ENCODE measurements around the gene MGAT5B. TPM values are rescaled to one million over a fixed set of nuclear protein-coding genes. Genes with fewer than 3 reads are reported as not detected.

MGAT5B gene
- total RNA-seq, 1 experiment from 2014 or later: 4.4 TPM

GRCh38 chr17:76927982-76928381, 59.8 kb downstream of the MGAT5B start:
- CTCF ChIA-PET: no interaction called here
- Histone ChIP-seq H3K27ac (ENCODE audit: low read depth, low read length) (no peak overlapping the region), H3K9me2 (ENCODE audit: insufficient read depth) (no peaks in the 10 kb centered on the region), H3K36me3 (ENCODE audit: control insufficient read depth in 1 of 2, insufficient read depth in 2 of 2, low read length in 2 of 2) (no peaks in the 10 kb centered on the region), H3K9ac (ENCODE audit: low read length) (no peak overlapping the region), H3K4me3 (replicated peaks in 1 of 2; ENCODE audit: low read depth in 1 of 2, low read length in 2 of 2) (no peak overlapping the region), H2AFZ (ENCODE audit: low read depth, low read length, poor library complexity, severe bottlenecking) (no peak overlapping the region), H4K20me1 (ENCODE audit: insufficient read depth) (no peaks in the 10 kb centered on the region), H3K9me3 (ENCODE audit: control insufficient read depth in 1 of 2, insufficient read depth in 1 of 2, low read depth in 1 of 2, low read length in 2 of 2) (no peaks in the 10 kb centered on the region), H3K4me2 (ENCODE audit: low read length) (no peak overlapping the region), H3K27me3 (ENCODE audit: insufficient read depth, low read length) (0 out of 2 replicates have a peak, but pooled peaks cover 6% of the 10 kb centered on the region), H3K79me2 (ENCODE audit: insufficient read depth, low read length) (no peaks in the 10 kb centered on the region), H3K4me1 (ENCODE audit: control insufficient read depth in 1 of 2, insufficient read depth in 2 of 2, low read length in 2 of 2) (no peaks in the 10 kb centered on the region)
- DNase-seq (ENCODE audit: low read depth, low spot score) (no peak), ATAC-seq (no peak)
- TF ChIP-seq POLR2AphosphoS5 (IDR thresholded peaks at IDR 0.05; ENCODE audit: low read depth, low read length) (no peak), EZH2 (IDR thresholded peaks at IDR 0.05) (no peak), TCF7L2 (IDR thresholded peaks at IDR 0.05; ENCODE audit: borderline replicate concordance, extremely low read depth, insufficient read depth, insufficient read length) (no peak), CTCF (IDR thresholded peaks at IDR 0.05 in 2 of 3, conservative IDR thresholded peaks at IDR 0.05 in 1 of 3; ENCODE audit: borderline replicate concordance in 1 of 3, insufficient read depth in 1 of 3, low read depth in 2 of 3, low read length in 2 of 3) (no peak)
- POLR2A ChIA-PET: interaction anchor here (0.6 kb wide), 1 partner anchor 963 kb away, joined by 3 read pairs; no protein-coding TSS in a partner anchor
- BruUV-seq (replicated peaks): no TSS peak
- intact Hi-C loops (cut with micrococcal nuclease): no loop called here
- RAD21 ChIA-PET (ENCODE audit: low non-redundant PET in 1 of 2, low total read pairs in 2 of 2, uncharacterized antibody in 2 of 2, unreplicated experiment in 2 of 2): interaction anchor here in 1 of 2 experiments (0.6 kb wide), 1 partner anchor 138 kb away, joined by 3 read pairs; no protein-coding TSS in a partner anchor

GRCh38 chr17:76929148-76929547, 60.9 kb downstream of the MGAT5B start:
- Histone ChIP-seq H3K9me2 (ENCODE audit: insufficient read depth) (no peaks in the 10 kb centered on the region), H3K9me3 (ENCODE audit: control insufficient read depth in 1 of 2, insufficient read depth in 1 of 2, low read depth in 1 of 2, low read length in 2 of 2) (no peaks in the 10 kb centered on the region), H3K36me3 (ENCODE audit: control insufficient read depth in 1 of 2, insufficient read depth in 2 of 2, low read length in 2 of 2) (no peaks in the 10 kb centered on the region), H3K27ac (ENCODE audit: low read depth, low read length) (no peak overlapping the region), H4K20me1 (ENCODE audit: insufficient read depth) (no peaks in the 10 kb centered on the region), H3K4me1 (ENCODE audit: control insufficient read depth in 1 of 2, insufficient read depth in 2 of 2, low read length in 2 of 2) (no peaks in the 10 kb centered on the region), H3K4me2 (ENCODE audit: low read length) (no peak overlapping the region), H3K4me3 (replicated peaks in 1 of 2; ENCODE audit: low read depth in 1 of 2, low read length in 2 of 2) (no peak overlapping the region), H3K79me2 (ENCODE audit: insufficient read depth, low read length) (no peaks in the 10 kb centered on the region), H2AFZ (ENCODE audit: low read depth, low read length, poor library complexity, severe bottlenecking) (no peak overlapping the region), H3K9ac (ENCODE audit: low read length) (no peak overlapping the region), H3K27me3 (ENCODE audit: insufficient read depth, low read length) (0 out of 2 replicates have a peak, but pooled peaks cover 3% of the 10 kb centered on the region)
- POLR2A ChIA-PET: no interaction called here
- no TSS peak for BruUV-seq (replicated peaks)
- intact Hi-C loops (cut with micrococcal nuclease): no loop called here
- RAD21 ChIA-PET (ENCODE audit: low non-redundant PET in 1 of 2, low total read pairs in 2 of 2, uncharacterized antibody in 2 of 2, unreplicated experiment in 2 of 2): no interaction called here
- CTCF ChIA-PET: no interaction called here
- no peak for DNase-seq (ENCODE audit: low read depth, low spot score)
- no peak; the same call in 1 of the 2 replicates for ATAC-seq
- TF ChIP-seq SIN3A (IDR thresholded peaks at IDR 0.05; ENCODE audit: low read depth): no peak
- no peak for TF ChIP-seq POLR2A (IDR thresholded peaks at IDR 0.05; ENCODE audit: borderline replicate concordance, extremely low read depth, insufficient read depth, insufficient read length)
- no peak for TF ChIP-seq CBX3 (IDR thresholded peaks at IDR 0.05; ENCODE audit: low read depth)
- TF ChIP-seq TCF7L2 (IDR thresholded peaks at IDR 0.05; ENCODE audit: borderline replicate concordance, extremely low read depth, insufficient read depth, insufficient read length): no peak
- no peak for TF ChIP-seq EZH2 (IDR thresholded peaks at IDR 0.05)
- TF ChIP-seq ATF3 (IDR thresholded peaks at IDR 0.05): no peak
- TF ChIP-seq CTCF (IDR thresholded peaks at IDR 0.05 in 2 of 3, conservative IDR thresholded peaks at IDR 0.05 in 1 of 3; ENCODE audit: borderline replicate concordance in 1 of 3, insufficient read depth in 1 of 3, low read depth in 2 of 3, low read length in 2 of 3): no peak
- no peak for TF ChIP-seq SRF (IDR thresholded peaks at IDR 0.05; ENCODE audit: low read depth)
- no peak for TF ChIP-seq ZNF274 (IDR thresholded peaks at IDR 0.05; ENCODE audit: low read depth, low read length)
- TF ChIP-seq SP1 (IDR thresholded peaks at IDR 0.05; ENCODE audit: low read depth): no peak
- no peak for TF ChIP-seq CEBPB (IDR thresholded peaks at IDR 0.05; ENCODE audit: low read depth)
